Mesenteric fat pad (tissue), 1 donor: ENCODE data around the gene HRG. TPM values are rescaled to one million over a fixed set of nuclear protein-coding genes. Genes with fewer than 3 reads are reported as not detected.
"Not testable (repeated sequence)": the region's sequence is repeated elsewhere in the genome, so short reads cannot be mapped to it uniquely, and the experiment has no call there.

ENCODE experiments used
- DNase-seq: peaks from one replicate; pipeline ENCODE4 v3.0.0-alpha.2; 2020; ENCODE audit warnings: low spot score
- total RNA-seq: library from RNA; stranded (reverse); fragmentation: NEBNext Ultra II Directional; extraction: Animal tissue kit (Norgen Biotek cat#: 25700); gene quantifications from one replicate; pipeline ENCODE4 v1.2.1, GENCODE V29; 2021
- donor health status: DM: yes; HTN: yes; CAD: no.

HRG gene
- total RNA-seq, 1 donor from 2014 or later, result not detected

DNA sequence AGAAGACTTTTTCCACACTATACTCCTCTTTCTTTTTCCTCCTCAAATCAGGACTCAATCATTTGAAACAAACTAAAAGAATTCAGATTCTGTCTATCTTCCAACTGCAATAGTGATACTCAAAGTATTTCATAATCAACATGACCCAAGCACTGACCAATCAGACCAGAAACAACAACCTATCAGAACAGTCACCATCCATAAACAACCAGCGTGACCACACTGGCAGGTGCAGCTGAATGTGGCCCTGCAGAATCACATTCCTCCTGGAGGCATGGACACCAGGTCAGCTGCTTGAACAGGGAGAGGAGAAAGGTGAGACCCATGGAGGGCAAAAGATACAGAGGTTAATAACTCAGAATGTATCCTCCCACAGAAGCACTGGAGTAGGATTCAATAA lies 13.3 kb downstream of the HRG start:
- DNase-seq, result no peak

- no peak for DNase-seq
Measured at GRCh38 chr3:186680869-186681268, 15.1 kb downstream of the HRG start.

GRCh38 chr3:186682812-186683211 lies 17.0 kb downstream of the HRG start:
- no peak for DNase-seq

GRCh38 chr3:186683979-186684378 lies 18.2 kb downstream of the HRG start:
- no peak for DNase-seq

GRCh38 chr3:186686475-186686874 lies 20.7 kb downstream of the HRG start:
- not testable (repeated sequence) for DNase-seq

DNA sequence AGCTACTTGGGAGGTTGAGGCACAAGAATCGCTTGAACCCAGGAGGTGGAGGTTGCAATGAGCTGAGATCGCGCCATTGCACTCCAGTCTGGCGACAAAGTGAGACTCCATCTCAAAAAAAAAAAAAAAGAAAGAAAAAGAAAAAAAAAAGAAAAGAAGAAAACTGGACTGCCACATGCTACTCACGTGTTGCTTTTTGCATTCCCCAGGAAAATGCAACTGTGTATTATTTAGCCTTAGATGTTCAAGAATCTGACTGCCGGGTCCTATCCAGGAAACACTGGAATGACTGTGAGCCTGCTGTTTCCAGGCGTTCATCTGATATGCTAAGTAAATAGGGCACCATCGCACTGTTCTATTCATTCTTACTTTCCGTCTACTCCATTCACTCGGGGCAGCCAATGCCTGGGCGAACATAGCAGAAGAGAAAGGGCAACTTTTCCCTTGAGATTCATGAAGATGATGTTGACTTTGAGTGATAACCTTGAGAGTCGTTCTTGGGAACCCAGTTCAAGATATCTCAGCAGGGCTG lies 21.4 kb downstream of the HRG start:
- no peak for DNase-seq

GRCh38 chr3:186690304-186690703 lies 24.5 kb downstream of the HRG start:
- DNase-seq, result not testable (repeated sequence)

- no peak for DNase-seq
Measured at GRCh38 chr3:186691676-186692075, 25.9 kb downstream of the HRG start.

DNA sequence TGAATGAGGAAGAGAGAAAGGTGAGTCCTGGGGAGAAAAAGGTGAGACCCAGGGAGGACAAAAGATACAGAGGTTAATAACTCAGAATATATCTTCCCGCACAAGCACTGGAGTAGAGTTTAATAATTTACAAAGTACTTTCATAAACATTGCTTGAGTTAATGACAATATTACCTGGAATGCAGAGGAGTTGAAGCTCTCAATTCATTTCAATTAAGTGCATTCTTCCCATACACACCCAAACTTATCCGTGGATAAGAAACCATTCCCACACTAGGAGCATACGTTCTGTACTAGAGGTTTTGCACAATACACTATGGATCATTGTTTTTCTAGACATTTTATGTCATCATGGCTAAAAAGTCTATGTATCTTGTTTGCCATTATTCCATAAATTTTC lies 28.0 kb downstream of the HRG start:
- no peak for DNase-seq

DNA sequence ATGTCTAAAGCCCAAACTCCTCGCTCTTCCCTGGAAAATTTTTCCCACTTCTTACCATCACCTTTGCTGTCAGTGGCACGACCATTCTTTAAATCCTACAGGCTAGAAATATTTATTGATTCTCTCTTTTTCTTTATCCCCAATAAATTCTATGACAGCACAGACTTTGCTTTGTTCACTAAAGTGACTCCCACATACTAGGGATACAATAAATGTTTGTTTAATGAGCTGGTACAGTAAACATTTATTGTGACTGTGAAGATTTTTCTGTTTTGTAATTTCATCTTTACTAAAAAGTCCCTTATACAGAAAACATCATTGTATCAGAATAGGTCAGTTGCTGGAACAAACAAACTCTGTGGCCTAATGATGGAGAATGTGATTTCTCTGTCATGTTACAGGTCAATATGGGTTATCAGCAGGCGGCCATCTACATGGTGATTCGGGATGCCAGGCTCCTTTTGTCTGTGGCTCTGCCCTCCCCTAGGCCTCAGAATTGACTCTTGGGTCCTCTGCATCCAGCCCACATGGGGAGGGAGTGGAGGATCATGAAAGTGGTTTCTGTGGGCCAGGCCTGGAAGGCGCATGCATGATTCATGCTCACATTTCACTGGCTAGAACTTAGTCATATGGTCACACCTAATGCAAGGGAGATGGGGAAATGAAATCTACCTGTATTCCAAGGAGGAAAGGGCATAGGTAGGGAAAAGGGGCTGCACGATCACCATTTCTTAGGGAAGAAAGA lies 28.6 kb downstream of the HRG start:
- no peak for DNase-seq

- no peak for DNase-seq
Measured at GRCh38 chr3:186696522-186696921, 30.7 kb downstream of the HRG start.

- no peak for DNase-seq
Measured at GRCh38 chr3:186697510-186697909, 31.7 kb downstream of the HRG start.

GRCh38 chr3:186700267-186700666 lies 34.5 kb downstream of the HRG start:
- DNase-seq, result no peak

GRCh38 chr3:186702451-186702850 lies 36.6 kb downstream of the HRG start:
- DNase-seq, result not testable (repeated sequence)

DNA sequence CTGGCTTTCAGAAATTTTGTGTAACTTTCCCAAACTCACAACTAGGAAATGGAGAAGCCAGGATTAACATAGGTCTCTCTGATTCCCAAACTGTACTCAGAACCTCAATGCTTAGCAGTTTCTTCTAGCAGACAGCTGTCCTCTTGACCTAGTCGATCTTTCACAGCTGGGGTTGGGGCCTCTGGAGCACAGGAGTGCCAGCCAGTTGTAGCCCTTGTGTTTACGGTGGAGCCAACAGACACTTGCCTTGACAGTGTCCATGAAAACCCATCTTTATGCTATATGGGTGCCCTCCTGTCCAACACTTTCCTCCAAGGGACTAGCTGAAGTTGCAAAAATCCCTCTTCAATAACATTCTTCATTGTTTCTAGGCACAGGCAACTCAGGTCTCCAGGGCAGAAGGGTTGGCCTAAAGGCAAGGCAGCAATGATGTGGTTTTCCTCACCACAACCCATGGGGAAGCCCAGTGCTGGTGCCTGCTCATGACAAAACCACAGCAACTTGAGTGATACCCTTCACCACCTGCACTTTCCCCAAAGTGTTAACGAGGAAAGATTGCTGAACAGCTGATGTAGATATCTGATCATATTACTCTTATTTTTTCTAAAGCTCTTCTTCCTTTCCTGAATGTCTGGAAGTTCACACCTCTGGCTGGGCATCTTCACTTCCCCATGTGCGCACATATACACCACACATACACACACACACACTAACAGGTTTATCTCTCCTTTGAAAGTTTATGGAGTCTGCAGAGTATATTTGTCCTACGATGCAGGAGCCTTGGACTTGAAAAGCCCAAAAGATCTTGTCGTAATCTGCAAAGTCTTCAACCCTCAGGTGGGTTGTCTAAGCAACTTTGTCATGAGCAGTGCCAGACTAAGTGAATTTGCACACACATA lies 40.3 kb downstream of the HRG start:
- DNase-seq, result no peak

DNA sequence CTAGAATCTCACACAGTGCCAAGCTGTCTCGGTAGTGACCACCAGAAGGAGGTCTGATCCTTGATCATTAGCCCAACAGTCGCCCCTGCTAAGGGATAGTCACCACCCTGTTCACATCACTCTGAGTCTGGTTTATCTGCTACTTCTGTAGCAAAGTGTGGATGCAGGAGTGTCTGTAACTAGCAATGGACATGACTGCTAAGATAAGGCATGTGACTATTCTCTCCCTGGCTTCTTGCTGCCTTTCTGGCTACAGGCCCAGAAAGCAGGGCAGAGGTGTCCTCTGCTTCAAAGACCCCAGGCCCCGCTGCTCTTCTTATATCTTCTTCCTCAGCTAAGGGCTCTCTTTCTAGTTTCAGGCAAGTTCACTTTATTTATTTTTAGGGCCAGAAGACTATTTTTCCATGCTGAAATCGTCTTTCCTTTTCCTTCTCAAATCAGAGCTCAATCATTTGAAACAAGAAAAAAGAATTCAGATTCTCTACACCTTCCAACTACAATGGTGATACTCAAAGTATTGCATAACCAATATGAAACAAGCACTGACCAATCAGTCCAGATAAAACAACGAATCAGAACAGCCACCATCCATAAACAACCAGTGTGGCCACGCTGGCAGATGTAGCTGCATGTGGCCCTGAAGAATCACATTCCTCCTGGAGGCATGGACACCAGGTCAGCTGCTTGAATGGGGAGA lies 43.3 kb downstream of the HRG start:
- DNase-seq, result no peak

DNA sequence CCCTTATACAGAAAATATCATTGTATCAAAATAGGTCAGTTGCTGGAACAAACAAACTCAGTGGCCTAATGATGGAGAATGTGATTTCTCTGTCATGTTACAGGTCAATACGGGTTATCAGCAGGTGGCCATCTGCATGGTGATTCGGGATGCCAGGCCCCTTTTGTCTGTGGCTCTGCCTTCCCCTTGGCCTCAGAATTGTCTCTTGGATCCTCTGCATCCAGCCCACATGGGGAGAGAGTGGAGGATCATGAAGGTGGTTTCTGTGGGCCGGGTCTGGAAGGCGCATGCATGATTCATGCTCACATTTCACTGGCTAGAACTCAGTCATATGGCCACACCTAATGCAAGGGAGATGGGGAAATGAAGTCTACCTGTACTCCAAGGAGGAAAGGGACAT lies 44.9 kb downstream of the HRG start:
- not testable (repeated sequence) for DNase-seq

- DNase-seq, result no peak
Measured at GRCh38 chr3:186713499-186713898, 47.7 kb downstream of the HRG start.

- no peak for DNase-seq
Measured at GRCh38 chr3:186717039-186717457, 51.2 kb downstream of the HRG start, which contains the start of gene KNG1. Gene KNG1 (plus strand): TSS chr3:186717359. CDS start chr3:186717543, 184 bp downstream.

- DNase-seq, result no peak
Measured at GRCh38 chr3:186719945-186720739, 54.3 kb downstream of the HRG start.

DNA sequence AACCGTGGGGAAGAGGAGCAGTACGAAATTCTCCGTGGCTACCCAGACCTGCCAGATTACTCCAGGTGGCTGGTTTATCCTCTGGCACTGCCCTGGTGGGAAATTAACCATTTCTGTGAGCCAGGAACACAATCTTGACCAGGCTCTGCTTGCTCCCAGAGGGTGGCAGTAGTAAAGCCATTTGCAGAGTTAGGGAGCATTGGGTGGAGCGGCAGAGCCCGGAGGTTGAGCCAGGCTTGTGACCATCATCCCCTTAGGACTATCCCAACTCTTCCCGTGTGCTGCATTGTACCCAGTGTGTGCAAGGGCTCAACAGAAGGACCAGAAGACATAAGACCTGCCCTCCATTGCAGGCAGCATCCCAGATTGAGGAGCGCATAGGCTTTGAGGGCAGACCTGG lies 56.6 kb downstream of the HRG start:
- DNase-seq, result no peak
